ENCODE results near the gene SEC24A.

- no peak for TF ChIP-seq CTCF (IDR thresholded peaks at IDR 0.05)
- TF ChIP-seq POLR2A (IDR thresholded peaks at IDR 0.05) = no peak
Observed at GRCh38 chr5:134649163-134649835, 714 bp downstream of the SEC24A start.

All from lower leg skin (tissue), 3 donors.